HG03520 (cell line): Measurements from ENCODE around the gene KRT79.

Experiments used
- ATAC-seq: cut with Tn5 transposase; IDR thresholded peaks from one replicate; pipeline ENCODE4 v1.9.1; 2021; ENCODE audit warnings: mild to moderate bottlenecking, moderate library complexity; ENCODE audit not compliant: unreplicated experiment

The KRT79 gene

GRCh38 chr12:52820521-52820920 is 13.6 kb downstream of the KRT79 start:
- ATAC-seq: no peak

DNA sequence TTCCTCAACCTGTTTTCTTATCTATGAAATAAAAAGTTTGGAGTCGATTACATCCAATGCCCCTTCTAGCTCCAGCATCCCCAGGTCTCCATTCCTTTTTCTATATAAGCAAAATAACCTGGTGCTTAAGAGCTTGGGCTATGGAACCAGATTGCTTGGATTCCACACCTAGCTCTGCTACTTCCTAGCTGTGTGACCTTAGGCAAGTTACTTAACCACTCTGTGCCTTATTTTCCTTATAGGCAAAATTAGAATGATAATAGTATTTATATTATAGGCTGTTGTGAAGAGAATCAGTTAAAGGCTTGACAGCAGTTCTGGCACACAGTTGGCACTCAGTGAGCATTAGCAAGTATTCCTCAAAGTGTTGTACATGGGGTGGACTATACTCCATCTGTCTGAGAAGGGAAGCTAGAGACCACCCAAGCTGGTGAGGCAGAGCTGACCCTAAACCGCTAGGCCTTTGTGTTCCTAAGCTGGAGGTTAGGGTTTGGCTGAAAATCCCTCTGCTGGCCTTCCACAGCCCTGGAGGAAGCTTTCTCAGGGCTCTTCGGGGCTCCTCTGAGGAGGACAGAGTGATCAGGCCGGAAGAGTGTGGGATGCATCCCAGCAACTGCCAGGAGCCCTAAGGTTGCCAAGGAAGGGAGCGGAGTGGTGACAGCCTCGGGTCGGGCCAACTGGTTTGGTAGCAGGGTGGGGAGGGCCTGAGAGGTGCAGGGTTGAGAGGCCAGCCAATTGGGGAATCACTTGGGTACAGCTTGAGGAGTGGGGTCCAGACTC is 14.2 kb downstream of the KRT79 start:
- ATAC-seq: no peak

- ATAC-seq: no peak
Observed at GRCh38 chr12:52818887-52819420, 15.2 kb downstream of the KRT79 start.

- ATAC-seq: no peak
Observed at GRCh38 chr12:52818388-52818787, 15.7 kb downstream of the KRT79 start.

DNA sequence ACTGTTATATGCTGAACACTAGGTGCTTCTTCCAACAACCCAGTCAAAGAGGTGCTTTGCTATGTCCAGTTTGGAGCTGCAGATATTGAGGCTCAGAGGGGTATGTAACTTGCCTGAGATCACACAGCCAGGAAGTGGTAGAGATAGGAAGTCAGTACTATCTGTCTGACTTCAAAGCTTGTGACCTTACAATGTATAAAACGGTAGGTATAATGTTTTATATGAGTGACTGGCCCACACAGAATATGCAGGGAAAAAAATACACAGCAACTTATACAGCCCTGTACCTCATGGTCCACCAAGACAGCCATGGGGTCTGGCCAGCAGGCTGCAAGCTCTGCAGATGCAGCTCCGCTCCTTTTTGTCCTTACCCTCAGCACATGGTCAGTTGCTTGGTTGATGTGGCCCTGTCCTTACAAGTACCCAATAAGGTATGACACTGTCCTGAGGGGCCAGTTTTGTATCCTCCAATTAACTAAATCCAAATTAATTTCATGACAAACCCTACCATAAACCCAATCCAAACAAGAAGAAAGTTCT is 16.3 kb downstream of the KRT79 start:
- ATAC-seq: no peak

DNA sequence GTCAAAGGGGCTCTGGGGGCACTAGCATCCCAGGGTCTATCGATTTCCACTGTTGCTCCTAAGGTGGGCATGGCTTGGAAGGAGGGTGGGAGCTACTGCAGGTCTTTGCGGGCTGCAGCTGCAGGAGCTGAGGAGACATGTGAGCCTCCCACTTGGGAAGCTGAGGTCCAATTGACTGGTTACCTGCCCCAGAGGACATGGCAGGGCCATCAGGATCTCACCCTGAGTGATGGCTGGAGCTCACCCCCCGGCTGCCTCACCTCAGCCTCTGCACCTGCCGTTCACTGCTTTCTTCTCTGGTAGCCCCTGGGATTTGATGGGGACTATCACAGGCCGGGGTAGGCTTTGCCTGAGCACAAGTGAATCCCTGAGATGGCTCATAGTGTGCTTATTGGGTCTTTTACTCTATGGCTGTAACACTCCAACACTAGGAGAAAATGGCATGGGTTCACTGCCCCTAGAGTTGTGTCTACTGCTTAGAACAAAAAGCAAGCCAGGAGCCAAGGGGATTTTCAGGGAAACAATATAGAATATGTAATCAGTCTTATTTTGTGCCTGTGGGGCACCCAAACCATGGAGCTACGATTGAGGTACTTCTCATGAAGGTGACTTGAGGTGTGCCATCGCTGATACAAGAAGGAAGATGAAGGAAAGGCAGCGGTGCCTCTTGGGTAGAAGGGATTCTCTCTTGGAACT is 17.0 kb downstream of the KRT79 start:
- ATAC-seq: no peak

GRCh38 chr12:52815676-52816588 is 18.2 kb downstream of the KRT79 start:
- no peak for ATAC-seq

- ATAC-seq: no peak
Observed at GRCh38 chr12:52815161-52815560, 18.9 kb downstream of the KRT79 start.

DNA sequence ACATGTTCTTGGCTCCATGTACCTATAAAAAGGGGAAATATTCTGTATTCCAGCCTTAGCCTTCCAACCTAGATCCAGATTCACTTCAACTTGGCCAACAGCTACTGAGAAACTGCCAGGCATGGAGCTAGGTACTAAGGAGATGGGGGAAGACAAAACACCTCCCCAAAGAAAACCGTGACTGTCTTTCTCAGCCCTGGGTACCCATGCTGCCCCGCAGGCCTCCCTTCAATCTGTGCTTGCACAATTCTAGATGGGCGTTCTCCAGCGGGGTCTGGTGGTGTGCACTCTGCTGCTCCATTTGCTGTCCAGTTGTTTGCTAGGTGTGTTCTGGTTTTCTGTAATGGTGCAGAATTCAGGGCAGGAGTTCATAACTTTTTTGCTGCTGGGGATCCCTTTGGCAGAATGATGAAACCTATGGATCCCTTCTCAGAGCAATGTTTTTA is 19.4 kb downstream of the KRT79 start:
- no peak for ATAC-seq

DNA sequence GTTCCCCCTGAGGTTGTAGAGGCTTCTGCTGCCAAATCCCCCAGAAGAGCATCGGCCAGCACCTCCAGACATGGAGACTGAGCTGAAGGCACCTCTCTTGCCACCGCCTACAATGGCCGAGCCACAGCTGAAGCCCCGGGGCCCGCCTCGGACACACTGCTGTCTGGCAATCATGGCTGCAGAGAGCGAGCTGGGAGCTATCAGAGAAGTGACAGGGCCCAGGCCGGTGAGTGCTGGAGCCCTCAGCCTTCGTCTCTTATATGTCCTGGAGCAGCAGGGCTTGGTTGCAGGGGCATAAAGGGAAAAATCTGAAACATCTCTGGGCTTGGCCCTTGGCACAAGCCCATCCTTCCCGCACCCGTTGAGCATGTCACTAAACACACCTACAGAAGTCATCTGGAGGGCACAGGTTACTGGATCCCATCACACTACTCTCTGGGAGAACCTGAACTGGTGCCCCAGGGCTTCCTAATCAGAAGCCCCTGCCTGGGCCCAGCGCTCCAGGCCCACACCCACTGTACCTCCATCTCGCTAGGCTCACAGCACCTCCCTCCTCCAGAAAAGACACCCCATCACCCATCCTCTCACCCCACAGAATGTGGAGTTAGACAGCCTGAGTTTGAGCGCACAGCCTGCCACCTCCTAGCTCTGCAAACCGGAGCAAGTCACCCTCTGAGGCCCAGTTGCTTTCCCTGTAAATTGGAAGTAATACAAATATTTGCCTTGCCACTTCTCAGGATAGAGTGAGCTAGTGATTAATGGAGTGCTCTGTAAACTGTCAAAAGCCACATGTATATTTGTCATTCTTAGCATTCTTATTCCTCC is 20.0 kb downstream of the KRT79 start, which contains the start of gene KRT4:
Gene KRT4, minus strand, starts transcription at position 232 of the 825 bp plus-strand sequence. Its CDS starts 58 bp downstream, at position 174.
- ATAC-seq: no peak

DNA sequence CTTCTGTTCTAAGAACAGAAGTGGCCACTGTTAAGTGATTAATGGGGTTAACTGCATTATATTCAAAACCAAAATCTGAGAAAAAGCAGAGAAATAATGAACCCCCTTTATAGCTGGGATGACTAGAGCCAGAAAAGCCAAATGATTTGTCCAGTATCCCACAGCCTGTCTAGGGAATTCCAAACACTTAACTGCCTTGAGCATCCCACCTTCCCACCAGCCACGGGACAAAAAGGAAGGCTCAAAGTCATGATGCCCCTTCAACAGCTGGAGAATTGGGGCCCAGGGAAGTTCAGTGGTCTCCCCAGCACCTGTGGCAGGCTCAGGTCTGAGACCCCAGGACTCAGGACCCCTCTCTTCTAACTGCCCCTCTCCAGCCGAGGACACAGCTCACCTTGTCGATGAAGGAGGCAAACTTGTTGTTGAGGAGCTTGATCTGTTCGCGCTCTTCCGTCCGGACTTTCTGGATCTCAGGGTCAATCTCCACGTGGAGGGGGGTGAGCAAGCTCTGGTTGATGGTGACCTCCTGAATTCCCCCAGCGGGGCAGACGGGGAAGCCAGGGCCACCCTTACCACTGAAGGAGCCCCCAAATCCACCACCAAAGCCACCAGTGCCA is 20.8 kb downstream of the KRT79 start:
- no peak for ATAC-seq

- ATAC-seq: no peak
Observed at GRCh38 chr12:52812749-52813148, 21.4 kb downstream of the KRT79 start.

GRCh38 chr12:52812073-52812400 is 22.1 kb downstream of the KRT79 start:
- no peak for ATAC-seq

- ATAC-seq: no peak
Observed at GRCh38 chr12:52811191-52812072, 22.7 kb downstream of the KRT79 start.

GRCh38 chr12:52810554-52810953 is 23.6 kb downstream of the KRT79 start:
- no peak for ATAC-seq

DNA sequence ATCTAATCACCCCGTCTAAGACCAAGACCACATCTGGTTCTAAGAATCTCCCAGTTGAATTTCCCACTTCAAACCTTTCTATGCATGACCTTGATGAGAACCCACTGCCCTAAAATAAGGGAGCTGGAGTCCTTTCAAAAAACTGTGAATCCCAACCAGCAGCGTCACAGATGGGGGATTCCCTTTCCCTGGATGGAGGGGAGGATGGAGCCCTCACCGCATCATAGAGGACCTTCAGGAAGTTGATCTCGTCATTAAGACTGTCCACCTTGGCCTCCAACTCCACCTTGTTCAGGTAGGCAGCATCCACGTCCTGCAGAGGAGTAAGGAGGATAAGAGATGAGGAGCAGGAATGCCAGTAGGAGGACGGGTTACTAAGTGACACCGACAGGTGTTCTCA is 24.9 kb downstream of the KRT79 start:
- ATAC-seq: no peak

DNA sequence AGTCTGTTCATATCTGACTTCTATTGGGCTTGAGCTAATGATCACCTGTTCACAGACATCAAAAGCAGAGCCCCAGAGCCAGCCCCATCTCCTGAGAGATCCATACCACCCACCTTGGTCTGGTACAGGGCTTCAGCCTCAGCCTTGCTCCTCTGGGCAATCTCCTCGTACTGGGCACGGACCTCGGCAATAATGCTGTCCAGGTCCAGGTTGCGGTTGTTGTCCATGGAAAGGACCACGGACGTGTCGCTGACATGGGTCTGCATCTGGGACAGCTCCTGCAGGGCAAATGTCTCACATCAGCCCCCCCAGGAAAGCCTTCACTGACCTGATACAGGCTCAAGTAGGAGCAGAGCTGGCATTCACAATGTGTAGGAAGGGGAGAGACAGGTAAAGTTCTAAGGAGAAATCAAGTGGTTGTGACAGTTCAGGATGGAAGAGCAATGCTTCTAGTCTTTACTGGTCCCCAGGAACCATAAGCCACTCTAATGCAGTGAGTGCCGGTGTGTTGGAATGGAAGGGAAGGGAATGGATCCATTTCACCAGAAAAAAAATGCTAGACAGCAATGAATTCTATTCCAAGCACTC is 25.4 kb downstream of the KRT79 start:
- no peak for ATAC-seq
